DOHH2 (cell line): ENCODE measurements around the gene LYRM4.

ENCODE experiments used
- H3F3A ChIP-seq: fragments of 200-600 bp; sonication (generic), shearing (Covaris generic); 2 replicates; pipeline ENCODE4 v1.6.0; 2016; ENCODE audit warnings: antibody characterized with exemption, mild to moderate bottlenecking; ENCODE audit not compliant: control insufficient read depth, insufficient read depth
- H3K27ac ChIP-seq: fragments of 200-600 bp; sonication (generic); 2 replicates; pipeline ENCODE4 v1.5.1; 2014; ENCODE audit warnings: low read depth, mild to moderate bottlenecking, low read length, moderate library complexity
- H3K27me3 ChIP-seq: fragments of 200-600 bp; sonication (generic); 2 replicates; pipeline ENCODE4 v1.6.1; 2014; ENCODE audit warnings: mild to moderate bottlenecking, low read length, mixed read lengths; ENCODE audit not compliant: control insufficient read depth
- H3K36me3 ChIP-seq: fragments of 200-600 bp; sonication (generic); 2 replicates; pipeline ENCODE4 v1.6.1; 2014; ENCODE audit warnings: mild to moderate bottlenecking, low read length, moderate library complexity, mixed read lengths; ENCODE audit not compliant: control insufficient read depth
- H3K4me1 ChIP-seq: fragments of 200-600 bp; sonication (generic); 2 replicates; pipeline ENCODE4 v1.6.1; 2014; ENCODE audit warnings: mild to moderate bottlenecking, low read length, mixed read lengths; ENCODE audit not compliant: control insufficient read depth
- H3K4me2 ChIP-seq: fragments of 200-600 bp; sonication (generic); 2 replicates; pipeline ENCODE4 v1.6.0; 2014; ENCODE audit warnings: mild to moderate bottlenecking, low read length, moderate library complexity
- H3K4me3 ChIP-seq: fragments of 200-600 bp; sonication (generic); 2 replicates; pipeline ENCODE4 v1.5.1; 2014; ENCODE audit warnings: mild to moderate bottlenecking, low read length, mixed read lengths
- H3K79me2 ChIP-seq: fragments of 200-600 bp; sonication (generic); 2 replicates; pipeline ENCODE4 v1.6.1; 2014; ENCODE audit warnings: mild to moderate bottlenecking, low read length, mixed read lengths; ENCODE audit not compliant: control insufficient read depth
- H3K9me2 ChIP-seq: fragments of 200-600 bp; sonication (generic); replicated peaks from 2 replicates; pipeline ENCODE4 v1.6.1; 2014; ENCODE audit warnings: mild to moderate bottlenecking, low read length, mixed read lengths; ENCODE audit not compliant: control insufficient read depth
- H3K9me3 ChIP-seq: fragments of 200-600 bp; sonication (generic); 2 replicates; pipeline ENCODE4 v1.6.1; 2014; ENCODE audit warnings: antibody characterized with exemption, low read length, mixed read lengths; ENCODE audit not compliant: control insufficient read depth, insufficient read depth
- H4K20me1 ChIP-seq: fragments of 200-600 bp; sonication (generic); 2 replicates; pipeline ENCODE4 v1.6.0; 2014; ENCODE audit warnings: low read depth, mild to moderate bottlenecking, antibody characterized with exemption, low read length, moderate library complexity; ENCODE audit not compliant: control insufficient read depth, insufficient read depth
- EZH2phosphoT487 ChIP-seq: fragments of 200-600 bp; sonication (generic); IDR thresholded peaks from 2 replicates; pipeline ENCODE4 v1.6.1; 2017; ENCODE audit warnings: borderline replicate concordance, mild to moderate bottlenecking, antibody characterized with exemption, low read length, moderate library complexity, mixed read lengths
- TF ChIP-seq, protein P1 (sequence below): fragments of 200-600 bp; sonication (generic); IDR thresholded peaks from one replicate; pipeline ENCODE4 v1.5.1; 2014; ENCODE audit warnings: antibody characterized with exemption, mild to moderate bottlenecking, low read depth, low read length; ENCODE audit not compliant: poor library complexity, severe bottlenecking

Gene LYRM4

GRCh38 chr6:5112066-5112799 lies 148.5 kb downstream of the LYRM4 start:
- Histone ChIP-seq H3K27ac (no peak overlapping the region), H3K27me3 (no peaks in the 10 kb centered on the region), H3K9me2 (no peaks in the 10 kb centered on the region), H3K4me1 (no peaks in the 10 kb centered on the region), H4K20me1 (no peaks in the 10 kb centered on the region), H3K9me3 (no peaks in the 10 kb centered on the region), H3F3A (no peaks in the 10 kb centered on the region), H3K4me2 (no peak overlapping the region), H3K36me3 (no peaks in the 10 kb centered on the region), H3K4me3 (no peak overlapping the region), H3K79me2 (no peaks in the 10 kb centered on the region)
- TF ChIP-seq EZH2phosphoT487, result no peak
- TF ChIP-seq, protein P1, sequence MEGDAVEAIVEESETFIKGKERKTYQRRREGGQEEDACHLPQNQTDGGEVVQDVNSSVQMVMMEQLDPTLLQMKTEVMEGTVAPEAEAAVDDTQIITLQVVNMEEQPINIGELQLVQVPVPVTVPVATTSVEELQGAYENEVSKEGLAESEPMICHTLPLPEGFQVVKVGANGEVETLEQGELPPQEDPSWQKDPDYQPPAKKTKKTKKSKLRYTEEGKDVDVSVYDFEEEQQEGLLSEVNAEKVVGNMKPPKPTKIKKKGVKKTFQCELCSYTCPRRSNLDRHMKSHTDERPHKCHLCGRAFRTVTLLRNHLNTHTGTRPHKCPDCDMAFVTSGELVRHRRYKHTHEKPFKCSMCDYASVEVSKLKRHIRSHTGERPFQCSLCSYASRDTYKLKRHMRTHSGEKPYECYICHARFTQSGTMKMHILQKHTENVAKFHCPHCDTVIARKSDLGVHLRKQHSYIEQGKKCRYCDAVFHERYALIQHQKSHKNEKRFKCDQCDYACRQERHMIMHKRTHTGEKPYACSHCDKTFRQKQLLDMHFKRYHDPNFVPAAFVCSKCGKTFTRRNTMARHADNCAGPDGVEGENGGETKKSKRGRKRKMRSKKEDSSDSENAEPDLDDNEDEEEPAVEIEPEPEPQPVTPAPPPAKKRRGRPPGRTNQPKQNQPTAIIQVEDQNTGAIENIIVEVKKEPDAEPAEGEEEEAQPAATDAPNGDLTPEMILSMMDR, result no peak

GRCh38 chr6:5111626-5112025 lies 149.1 kb downstream of the LYRM4 start:
- TF ChIP-seq, protein P1, result no peak
- no peak for TF ChIP-seq EZH2phosphoT487
- no peak overlapping the region for H3K4me3 ChIP-seq
- no peaks in the 10 kb centered on the region for H3K36me3 ChIP-seq
- no peaks in the 10 kb centered on the region for H4K20me1 ChIP-seq
- no peaks in the 10 kb centered on the region for H3F3A ChIP-seq
- H3K9me2 ChIP-seq, result no peaks in the 10 kb centered on the region
- H3K9me3 ChIP-seq, result no peaks in the 10 kb centered on the region
- H3K27me3 ChIP-seq, result no peaks in the 10 kb centered on the region
- H3K79me2 ChIP-seq, result no peaks in the 10 kb centered on the region
- H3K27ac ChIP-seq, result no peak overlapping the region
- H3K4me2 ChIP-seq, result no peak overlapping the region
- no peaks in the 10 kb centered on the region for H3K4me1 ChIP-seq

- H3K79me2 ChIP-seq, result no peaks in the 10 kb centered on the region
- H3K4me3 ChIP-seq, result no peak overlapping the region
- H3F3A ChIP-seq, result no peaks in the 10 kb centered on the region
- TF ChIP-seq EZH2phosphoT487, result no peak
- TF ChIP-seq, protein P1, result no peak
- H3K27ac ChIP-seq, result no peak overlapping the region
- no peaks in the 10 kb centered on the region for H3K4me1 ChIP-seq
- H3K9me3 ChIP-seq, result no peaks in the 10 kb centered on the region
- H3K36me3 ChIP-seq, result no peaks in the 10 kb centered on the region
- H3K4me2 ChIP-seq, result no peak overlapping the region
- no peaks in the 10 kb centered on the region for H4K20me1 ChIP-seq
- no peaks in the 10 kb centered on the region for H3K9me2 ChIP-seq
- H3K27me3 ChIP-seq, result no peaks in the 10 kb centered on the region
These were observed 150.5 kb downstream of the LYRM4 start for GRCh38 chr6:5110246-5110645.
